Measurements from ENCODE around the gene KCNAB2.

DNA sequence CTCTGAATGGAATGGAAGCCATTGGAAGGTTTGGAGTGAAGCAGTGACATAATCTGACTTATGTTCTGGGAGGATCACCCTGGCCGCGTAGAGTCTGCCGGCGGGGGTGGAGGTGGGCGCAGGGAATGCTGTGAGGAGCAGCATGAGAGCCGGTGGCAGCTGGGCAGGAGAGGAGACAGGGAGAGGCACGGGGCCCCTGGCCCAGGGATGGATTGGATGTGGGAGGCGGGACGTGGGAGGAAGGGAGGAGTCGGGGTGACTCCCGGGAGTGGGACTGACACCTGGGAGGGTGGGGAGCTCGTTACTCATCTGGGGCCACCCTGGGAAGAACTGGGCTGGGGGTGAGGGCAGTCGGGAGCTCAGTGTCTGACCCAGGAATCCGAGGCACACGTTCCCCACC lies 10.4 kb upstream of the KCNAB2 start:
- no peak for TF ChIP-seq EZH2phosphoT487 (IDR thresholded peaks at IDR 0.05; ENCODE audit: borderline replicate concordance, low read length)
- TF ChIP-seq, protein P1, sequence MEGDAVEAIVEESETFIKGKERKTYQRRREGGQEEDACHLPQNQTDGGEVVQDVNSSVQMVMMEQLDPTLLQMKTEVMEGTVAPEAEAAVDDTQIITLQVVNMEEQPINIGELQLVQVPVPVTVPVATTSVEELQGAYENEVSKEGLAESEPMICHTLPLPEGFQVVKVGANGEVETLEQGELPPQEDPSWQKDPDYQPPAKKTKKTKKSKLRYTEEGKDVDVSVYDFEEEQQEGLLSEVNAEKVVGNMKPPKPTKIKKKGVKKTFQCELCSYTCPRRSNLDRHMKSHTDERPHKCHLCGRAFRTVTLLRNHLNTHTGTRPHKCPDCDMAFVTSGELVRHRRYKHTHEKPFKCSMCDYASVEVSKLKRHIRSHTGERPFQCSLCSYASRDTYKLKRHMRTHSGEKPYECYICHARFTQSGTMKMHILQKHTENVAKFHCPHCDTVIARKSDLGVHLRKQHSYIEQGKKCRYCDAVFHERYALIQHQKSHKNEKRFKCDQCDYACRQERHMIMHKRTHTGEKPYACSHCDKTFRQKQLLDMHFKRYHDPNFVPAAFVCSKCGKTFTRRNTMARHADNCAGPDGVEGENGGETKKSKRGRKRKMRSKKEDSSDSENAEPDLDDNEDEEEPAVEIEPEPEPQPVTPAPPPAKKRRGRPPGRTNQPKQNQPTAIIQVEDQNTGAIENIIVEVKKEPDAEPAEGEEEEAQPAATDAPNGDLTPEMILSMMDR (IDR thresholded peaks at IDR 0.05; ENCODE audit: low read depth, low read length, poor library complexity, severe bottlenecking) = no peak
